ENCODE results near the gene ARHGEF28. TPM values are rescaled to one million over a fixed set of nuclear protein-coding genes. Genes with fewer than 3 reads are reported as not detected.
A peak's percentile ranks its signal among the peaks of the same experiment; 100 is the strongest.

ARHGEF28 gene
- total and polyA plus RNA-seq, 2 of the 4 experiments (the other 2 are of a cell fraction) = 3.6 to 16.0 TPM

- H3K36me3 ChIP-seq (ENCODE audit: control insufficient read depth, insufficient read depth, low read length) = no peaks in the 10 kb centered on the region
- no peak overlapping the region for H2AK9ac ChIP-seq (replicated peaks; ENCODE audit: low read depth, low read length, poor library complexity)
- H4K20me1 ChIP-seq (ENCODE audit: insufficient read depth, low read length) = no peaks in the 10 kb centered on the region
- H3K79me1 ChIP-seq (ENCODE audit: low read depth in 1 of 2, low read length in 2 of 2) = peaks cover 6 to 28% of the 10 kb centered on the region in 2 experiments; a peak in 3 of 4 replicates
- H3K18ac ChIP-seq (ENCODE audit: low read depth, low read length) = peak overlapping the region; percentile 43; the same call in 1 of the 2 replicates
- H2BK5ac ChIP-seq (ENCODE audit: low read depth, low read length, poor library complexity, severe bottlenecking) = peak overlapping the region; percentile 75
- peak overlapping the region; percentile 62; the same call in 2 of the 3 replicates for H2BK15ac ChIP-seq (ENCODE audit: low read depth, low read length)
- H2BK120ac ChIP-seq (ENCODE audit: low read depth, low read length) = peak overlapping the region; percentile 92
- ATAC-seq (ENCODE audit: low read depth) (peak; percentile 91), DNase-seq (peak; percentile 71)
- H3K4me2 ChIP-seq (ENCODE audit: low read depth, low read length) = peak overlapping the region; percentile 26; the same call in 1 of the 2 replicates
- no peak overlapping the region for H3K4me3 ChIP-seq (ENCODE audit: insufficient read depth, low read depth, low read length)
- H4K5ac ChIP-seq (ENCODE audit: low read depth, low read length) = peak overlapping the region; percentile 40
- peaks cover 7% of the 10 kb centered on the region for H3K4me1 ChIP-seq (ENCODE audit: control insufficient read depth, insufficient read depth, low read length)
- peaks cover 3% of the 10 kb centered on the region; the same call in 1 of the 2 replicates for H3K9me3 ChIP-seq (ENCODE audit: control insufficient read depth, insufficient read depth, low read length)
- no TSS peak for BruUV-seq (replicated peaks)
- peak overlapping the region; percentile 87 for H2AK5ac ChIP-seq (ENCODE audit: low read depth, low read length)
- WGBS, 2 experiments (ENCODE audit: extremely low coverage in 2 of 2, insufficient read length in 1 of 2) = no CpG with 5 or more reads among the region's 6 CpGs
- peak overlapping the region; percentile 41 for H3K56ac ChIP-seq (ENCODE audit: extremely low read depth, insufficient read depth, low read length)
- H3K9me1 ChIP-seq (ENCODE audit: insufficient read depth, low read length) = peaks cover 12% of the 10 kb centered on the region
- no peak overlapping the region for H2AFZ ChIP-seq (replicated peaks; ENCODE audit: low read length, poor library complexity)
- intact Hi-C loops (cut with micrococcal nuclease) (loop anchor here (5.0 kb wide), 1 partner anchor 48 kb away; no protein-coding TSS in a partner anchor), dilution Hi-C loops (cut with HindIII; ENCODE audit: low sequenced_read_pairs, unreplicated experiment) (no loop called here), in situ Hi-C loops (cut with MboI; ENCODE audit: low sequenced_read_pairs) (no loop called here)
- TF ChIP-seq NFE2L2 (IDR thresholded peaks at IDR 0.05; ENCODE audit: low read depth, low read length) (no peak), RCOR1 (IDR thresholded peaks at IDR 0.05; ENCODE audit: insufficient replicate concordance, low read length) (peak; percentile 49), CEBPB (IDR thresholded peaks at IDR 0.05; ENCODE audit: low read depth, low read length) (peak; percentile 12; the same call in 1 of the 2 replicates)
- no peak overlapping the region for H3K9ac ChIP-seq (ENCODE audit: low read depth, low read length)
- peak overlapping the region; percentile 95 for H3K4ac ChIP-seq (ENCODE audit: low read depth, low read length)
- peak overlapping the region; percentile 88 for H3K23ac ChIP-seq (ENCODE audit: low read depth, low read length)
- peak overlapping the region; percentile 78 for H4K91ac ChIP-seq (ENCODE audit: insufficient read depth, low read depth, low read length)
- CTCF ChIA-PET = interaction anchor here (1.3 kb wide), 1 partner anchor 23 kb away, joined by 3 read pairs; no protein-coding TSS in a partner anchor
- H2BK20ac ChIP-seq (ENCODE audit: low read depth, low read length) = peak overlapping the region; percentile 93
- H3K27me3 ChIP-seq (ENCODE audit: control insufficient read depth, insufficient read depth, low read length) = no peaks in the 10 kb centered on the region
- H3K27ac ChIP-seq (ENCODE audit: insufficient read depth, low read length) = peak overlapping the region; percentile 71
- peak overlapping the region; percentile 26 to 77; a peak in 3 of 4 replicates for H4K8ac ChIP-seq (ENCODE audit: low read depth in 2 of 2, low read length in 2 of 2)
- POLR2A ChIA-PET (ENCODE audit: unreplicated experiment) = interaction anchor here (0.6 to 0.8 kb wide), 3 partner anchors 81 to 128 kb away, joined by 3 to 10 read pairs (median 5); no protein-coding TSS in a partner anchor
- H3K14ac ChIP-seq (replicated peaks; ENCODE audit: low read depth, low read length) = peak overlapping the region; percentile 80
Observed at GRCh38 chr5:73770172-73771025, 144.4 kb downstream of the ARHGEF28 start.
